Kidney epithelial cell (primary cell): Measurements from ENCODE around the gene TMEM91. TPM values are rescaled to one million over a fixed set of nuclear protein-coding genes. Genes with fewer than 3 reads are reported as not detected.
A peak's percentile ranks its signal among the peaks of the same experiment; 100 is the strongest.

Experiments used
- DNase-seq: peaks from one replicate; pipeline ENCODE4 v3.0.0-alpha.2; 2010; ENCODE audit warnings: low read depth
- H3K27me3 ChIP-seq: 2 replicates; pipeline ENCODE4 v1.6.0; 2011; ENCODE audit warnings: low read length; ENCODE audit not compliant: control insufficient read depth, insufficient read depth
- H3K36me3 ChIP-seq: 2 replicates; pipeline ENCODE4 v1.5.1; 2011; ENCODE audit warnings: low read length; ENCODE audit not compliant: control insufficient read depth, insufficient read depth
- H3K4me3 ChIP-seq: 2 replicates; pipeline ENCODE4 v1.5.1; 2011; ENCODE audit warnings: low read depth, mild to moderate bottlenecking, control low read depth, low read length
- total RNA-seq: library from RNA; depleted of rRNA; stranded (reverse); fragments of >200 nt; gene quantifications from 2 replicates; pipeline ENCODE4 v1.2.3, GENCODE V29; 2015
- TF ChIP-seq, protein P1 (sequence below): IDR thresholded peaks from 2 replicates; pipeline ENCODE4 v1.5.1; 2011; ENCODE audit warnings: mild to moderate bottlenecking, moderate library complexity, low read length, control low read depth, inconsistent platforms; ENCODE audit not compliant: insufficient read depth, poor library complexity, severe bottlenecking

The TMEM91 gene
- total RNA-seq, 1 donor from 2014 or later = 1.6 TPM

DNA sequence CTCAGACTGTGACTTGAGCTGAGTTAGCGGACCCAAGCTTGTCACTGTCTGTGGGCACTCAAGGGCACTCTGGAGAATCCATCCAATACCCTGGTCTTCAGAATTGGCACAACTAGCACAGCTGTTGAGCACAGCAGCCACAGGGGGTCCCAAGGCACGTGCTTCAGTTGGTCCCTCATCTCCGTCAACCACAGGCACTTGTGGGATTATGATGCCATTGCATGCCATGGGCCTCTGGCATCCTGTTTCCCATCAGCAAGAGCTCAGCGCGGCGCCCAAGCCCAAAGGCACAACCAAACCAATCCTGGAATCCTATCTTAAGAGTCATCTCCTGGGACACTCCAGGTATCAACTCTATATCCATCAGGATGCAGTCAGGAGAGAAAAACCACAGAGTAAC lies 54.6 kb downstream of the TMEM91 start:
- H3K36me3 ChIP-seq = peaks cover 1% of the 10 kb centered on the region
- H3K27me3 ChIP-seq = no peaks in the 10 kb centered on the region
- TF ChIP-seq, protein P1, sequence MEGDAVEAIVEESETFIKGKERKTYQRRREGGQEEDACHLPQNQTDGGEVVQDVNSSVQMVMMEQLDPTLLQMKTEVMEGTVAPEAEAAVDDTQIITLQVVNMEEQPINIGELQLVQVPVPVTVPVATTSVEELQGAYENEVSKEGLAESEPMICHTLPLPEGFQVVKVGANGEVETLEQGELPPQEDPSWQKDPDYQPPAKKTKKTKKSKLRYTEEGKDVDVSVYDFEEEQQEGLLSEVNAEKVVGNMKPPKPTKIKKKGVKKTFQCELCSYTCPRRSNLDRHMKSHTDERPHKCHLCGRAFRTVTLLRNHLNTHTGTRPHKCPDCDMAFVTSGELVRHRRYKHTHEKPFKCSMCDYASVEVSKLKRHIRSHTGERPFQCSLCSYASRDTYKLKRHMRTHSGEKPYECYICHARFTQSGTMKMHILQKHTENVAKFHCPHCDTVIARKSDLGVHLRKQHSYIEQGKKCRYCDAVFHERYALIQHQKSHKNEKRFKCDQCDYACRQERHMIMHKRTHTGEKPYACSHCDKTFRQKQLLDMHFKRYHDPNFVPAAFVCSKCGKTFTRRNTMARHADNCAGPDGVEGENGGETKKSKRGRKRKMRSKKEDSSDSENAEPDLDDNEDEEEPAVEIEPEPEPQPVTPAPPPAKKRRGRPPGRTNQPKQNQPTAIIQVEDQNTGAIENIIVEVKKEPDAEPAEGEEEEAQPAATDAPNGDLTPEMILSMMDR = no peak
- DNase-seq = no peak
- H3K4me3 ChIP-seq = no peak overlapping the region

DNA sequence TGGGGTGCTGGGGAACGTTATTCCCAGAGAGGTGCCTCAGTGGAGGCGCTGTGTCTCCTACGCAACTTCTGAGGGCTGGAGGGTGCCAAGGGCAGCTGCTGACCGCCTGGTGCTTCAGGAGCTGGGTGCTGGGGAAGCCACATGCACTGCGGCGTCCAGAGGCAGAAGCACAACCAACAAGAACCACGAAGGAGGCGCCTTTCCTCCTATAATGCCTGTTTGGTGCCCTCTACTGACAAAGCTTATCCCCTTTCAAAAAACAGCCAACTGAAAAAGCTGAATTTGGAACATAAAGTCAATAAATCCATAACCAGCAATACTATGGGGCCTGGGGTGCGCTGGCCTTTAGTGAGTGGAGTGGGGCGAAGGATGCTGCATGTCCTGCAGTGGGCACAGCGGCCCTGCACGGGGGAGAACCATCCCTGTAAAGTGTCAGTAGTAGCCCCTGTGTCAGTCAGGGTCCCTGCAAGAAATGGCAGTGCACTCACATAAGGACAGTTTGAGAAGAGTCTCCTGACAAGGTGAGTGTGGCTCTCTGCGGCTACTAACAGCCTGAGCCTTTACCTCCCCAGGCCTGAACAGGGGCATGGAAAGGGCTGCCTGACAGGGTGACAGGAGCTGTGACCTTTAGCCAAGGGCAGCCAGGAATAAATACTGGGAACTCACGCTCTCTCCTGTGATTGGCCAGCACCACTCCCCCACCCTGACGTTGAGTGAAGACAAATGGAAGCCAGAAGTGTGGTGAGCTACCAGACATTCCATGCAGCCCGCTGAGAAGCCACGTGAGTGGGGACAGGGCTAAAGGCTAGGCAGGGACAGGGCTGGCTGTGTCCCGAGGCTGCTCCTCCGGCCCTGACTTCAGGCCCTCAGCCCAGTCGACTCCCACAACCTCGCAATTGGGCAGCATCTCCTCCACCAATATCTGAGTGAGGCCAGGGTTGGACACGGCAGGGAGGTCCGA lies 55.4 kb downstream of the TMEM91 start:
- H3K36me3 ChIP-seq = peaks cover 1% of the 10 kb centered on the region
- no peak overlapping the region for H3K4me3 ChIP-seq

DNA sequence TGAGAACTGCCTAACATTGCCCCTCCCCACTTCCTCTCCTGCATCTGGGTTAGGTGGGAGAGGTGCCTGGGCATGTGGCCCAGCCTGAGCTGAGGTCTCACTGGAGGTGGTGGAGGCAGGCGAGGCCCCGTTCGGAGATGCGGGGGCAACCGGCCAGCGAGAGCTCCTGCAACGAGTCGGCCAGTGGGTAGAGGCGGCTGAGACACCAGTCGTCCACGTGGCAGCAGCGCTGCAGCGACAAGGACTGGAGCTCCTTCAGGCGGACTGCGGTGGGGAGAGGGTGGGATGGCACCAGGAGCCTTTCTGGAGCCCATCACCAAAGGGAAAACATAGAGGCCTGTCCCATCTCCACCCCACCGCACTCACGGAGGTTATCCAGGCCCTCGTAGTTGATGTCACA lies 56.8 kb downstream of the TMEM91 start:
- Histone ChIP-seq H3K36me3 (peaks cover 2% of the 10 kb centered on the region), H3K27me3 (no peaks in the 10 kb centered on the region), H3K4me3 (no peak overlapping the region)
- TF ChIP-seq, protein P1 = no peak
- DNase-seq = no peak

More for the DNA sequence above, 55.4 kb downstream of the TMEM91 start:
- DNase-seq = no peak
- no peaks in the 10 kb centered on the region for H3K27me3 ChIP-seq
- TF ChIP-seq, protein P1 = peak; percentile 33

Other genes starting within 250 kb of the TMEM91 start
- gene CYP2S1, start 183.3 kb upstream of the TMEM91 start, total RNA-seq = 3.1 and 4.9 TPM in 2 replicates
- 128 and 138 TPM in 2 replicates for gene AXL, start 157.3 kb upstream of the TMEM91 start, total RNA-seq
- gene HNRNPUL1, start 112.2 kb upstream of the TMEM91 start, total RNA-seq = 132 and 142 TPM in 2 replicates
- 14.8 and 17.3 TPM in 2 replicates for gene CCDC97, start 66.4 kb upstream of the TMEM91 start, total RNA-seq
- gene TGFB1, start 22.6 kb upstream of the TMEM91 start, total RNA-seq = 25.7 and 35.2 TPM in 2 replicates
- gene B9D2, start 12.4 kb upstream of the TMEM91 start, total RNA-seq = 4.5 and 5.7 TPM in 2 replicates
- 27.0 and 31.6 TPM in 2 replicates for gene EXOSC5, start 20.8 kb downstream of the TMEM91 start, total RNA-seq
- 49.5 and 51.5 TPM in 2 replicates for gene BCKDHA, start 21.3 kb downstream of the TMEM91 start, total RNA-seq
- 1.2 and 2.7 TPM in 2 replicates for gene B3GNT8, start 50.8 kb downstream of the TMEM91 start, total RNA-seq
- 62.0 and 63.7 TPM in 2 replicates for gene DMAC2, start 63.4 kb downstream of the TMEM91 start, total RNA-seq
- not detected in 2 replicates for gene ERICH4, start 66.6 kb downstream of the TMEM91 start, total RNA-seq
- gene CEACAM21, start 199.6 kb downstream of the TMEM91 start, total RNA-seq = not detected in 2 replicates